ENCODE measurements around the gene FOXO3.

GRCh38 chr6:108643184-108643583 is 82.5 kb downstream of the FOXO3 start:
- no peak for TF ChIP-seq CTCF (IDR thresholded peaks at IDR 0.05)
- TF ChIP-seq POLR2A (IDR thresholded peaks at IDR 0.05), result no peak
- TF ChIP-seq EP300 (IDR thresholded peaks at IDR 0.05), result no peak
